Retinal pigment epithelial cell (primary cell): ENCODE results near the gene DNAL1.

Experiments used
- DNase-seq: peaks from one replicate; pipeline ENCODE4 v3.0.0-alpha.2; 2010; ENCODE audit warnings: low read depth
- H3K4me3 ChIP-seq: 2 replicates; pipeline ENCODE4 v1.5.1; 2011; ENCODE audit warnings: mild to moderate bottlenecking, low read length, control low read depth, moderate library complexity
- CTCF ChIP-seq: conservative IDR thresholded peaks from 2 replicates; pipeline ENCODE4 v1.5.1; 2011; ENCODE audit warnings: low read depth, low read length, control low read depth, inconsistent platforms

The DNAL1 gene

GRCh38 chr14:73744175-73744867, 99.5 kb downstream of the DNAL1 start:
- no peak overlapping the region for H3K4me3 ChIP-seq
- DNase-seq, result no peak
- TF ChIP-seq CTCF, result no peak

- no peak for TF ChIP-seq CTCF
- no peak overlapping the region for H3K4me3 ChIP-seq
- no peak for DNase-seq
These were observed 100.2 kb downstream of the DNAL1 start for GRCh38 chr14:73744874-73745529.

GRCh38 chr14:73745571-73746519, 101.1 kb downstream of the DNAL1 start:
- TF ChIP-seq CTCF, result no peak
- no peak for DNase-seq
- H3K4me3 ChIP-seq, result no peak overlapping the region

DNA sequence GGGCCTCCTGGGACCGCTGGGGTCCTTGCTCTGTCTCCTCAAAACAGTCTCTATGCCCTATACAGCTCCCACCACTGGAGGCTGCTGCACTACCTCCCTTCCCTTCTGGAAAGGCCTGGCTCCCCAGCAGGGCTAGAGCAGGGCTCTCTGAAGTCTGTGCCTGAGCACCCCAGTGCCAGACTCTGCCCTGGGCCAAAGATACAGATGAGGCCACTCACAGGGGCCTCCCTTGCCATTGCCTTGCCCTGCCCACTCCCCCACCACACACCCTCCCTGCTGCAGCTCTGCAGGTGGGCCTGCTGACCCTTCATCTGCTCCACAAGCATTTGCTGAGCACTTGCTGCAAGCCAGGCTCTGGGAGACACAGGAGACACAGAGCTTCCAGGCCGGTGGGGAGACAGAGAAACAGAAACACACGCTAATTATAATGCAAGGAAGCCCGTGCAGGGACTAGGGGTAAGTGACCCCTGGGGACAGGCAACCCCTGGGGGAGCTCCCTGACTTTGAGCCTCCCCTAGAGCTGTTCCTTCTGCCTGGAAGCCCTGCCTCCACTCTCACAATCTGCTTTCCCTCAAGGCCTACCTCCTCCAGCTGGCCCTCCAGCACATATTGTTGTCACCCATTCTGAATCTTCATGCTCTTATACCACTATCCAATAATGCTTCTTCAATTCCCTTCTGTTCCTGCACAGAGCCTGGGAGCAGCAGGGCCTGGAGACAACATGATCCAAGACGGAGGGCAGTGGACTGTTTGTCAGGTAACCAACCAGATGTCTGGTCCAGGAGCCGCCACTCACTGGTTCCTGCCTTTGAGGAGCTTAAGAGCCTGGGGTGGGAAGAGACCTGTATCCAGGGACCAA, 102.0 kb downstream of the DNAL1 start:
- TF ChIP-seq CTCF, result peak; percentile 34
- no peak overlapping the region for H3K4me3 ChIP-seq
- DNase-seq, result no peak

- TF ChIP-seq CTCF, result no peak
- H3K4me3 ChIP-seq, result no peak overlapping the region
- no peak for DNase-seq
These were observed 102.8 kb downstream of the DNAL1 start for GRCh38 chr14:73747379-73748211.
